ENCODE data around the gene HIVEP1.

HIVEP1 gene

GRCh38 chr6:12185081-12185673 is 173.1 kb downstream of the HIVEP1 start:
- TF ChIP-seq, protein P1, sequence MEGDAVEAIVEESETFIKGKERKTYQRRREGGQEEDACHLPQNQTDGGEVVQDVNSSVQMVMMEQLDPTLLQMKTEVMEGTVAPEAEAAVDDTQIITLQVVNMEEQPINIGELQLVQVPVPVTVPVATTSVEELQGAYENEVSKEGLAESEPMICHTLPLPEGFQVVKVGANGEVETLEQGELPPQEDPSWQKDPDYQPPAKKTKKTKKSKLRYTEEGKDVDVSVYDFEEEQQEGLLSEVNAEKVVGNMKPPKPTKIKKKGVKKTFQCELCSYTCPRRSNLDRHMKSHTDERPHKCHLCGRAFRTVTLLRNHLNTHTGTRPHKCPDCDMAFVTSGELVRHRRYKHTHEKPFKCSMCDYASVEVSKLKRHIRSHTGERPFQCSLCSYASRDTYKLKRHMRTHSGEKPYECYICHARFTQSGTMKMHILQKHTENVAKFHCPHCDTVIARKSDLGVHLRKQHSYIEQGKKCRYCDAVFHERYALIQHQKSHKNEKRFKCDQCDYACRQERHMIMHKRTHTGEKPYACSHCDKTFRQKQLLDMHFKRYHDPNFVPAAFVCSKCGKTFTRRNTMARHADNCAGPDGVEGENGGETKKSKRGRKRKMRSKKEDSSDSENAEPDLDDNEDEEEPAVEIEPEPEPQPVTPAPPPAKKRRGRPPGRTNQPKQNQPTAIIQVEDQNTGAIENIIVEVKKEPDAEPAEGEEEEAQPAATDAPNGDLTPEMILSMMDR (IDR thresholded peaks at IDR 0.05; ENCODE audit: low read depth, low read length): no peak
- H3K4me3 ChIP-seq (ENCODE audit: low read depth, low read length): no peak overlapping the region

- TF ChIP-seq, protein P1 (IDR thresholded peaks at IDR 0.05; ENCODE audit: low read depth, low read length): no peak
- no peak overlapping the region for H3K4me3 ChIP-seq (ENCODE audit: low read depth, low read length)
Observed at GRCh38 chr6:12186528-12186927, 174.4 kb downstream of the HIVEP1 start.

DNA sequence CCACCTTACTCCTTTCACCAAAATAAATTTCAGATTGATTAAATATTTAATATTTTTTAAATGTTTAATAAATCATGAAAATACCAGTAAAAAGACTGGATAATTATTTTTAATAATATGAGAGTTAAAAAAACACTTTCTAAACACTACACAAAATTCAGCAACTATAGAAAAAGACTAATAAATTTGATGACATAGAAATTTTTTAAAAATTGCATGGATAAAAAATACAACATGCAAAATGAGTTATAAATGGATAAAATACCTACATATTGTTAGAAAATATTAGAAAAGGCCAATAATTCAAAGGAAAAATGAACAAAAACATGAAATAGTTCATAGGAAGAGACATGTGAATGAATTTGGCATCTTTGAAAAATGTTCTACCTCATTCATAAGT is 177.0 kb downstream of the HIVEP1 start:
- TF ChIP-seq, protein P1 (IDR thresholded peaks at IDR 0.05; ENCODE audit: low read depth, low read length): no peak
- H3K4me3 ChIP-seq (ENCODE audit: low read depth, low read length): no peak overlapping the region

DNA sequence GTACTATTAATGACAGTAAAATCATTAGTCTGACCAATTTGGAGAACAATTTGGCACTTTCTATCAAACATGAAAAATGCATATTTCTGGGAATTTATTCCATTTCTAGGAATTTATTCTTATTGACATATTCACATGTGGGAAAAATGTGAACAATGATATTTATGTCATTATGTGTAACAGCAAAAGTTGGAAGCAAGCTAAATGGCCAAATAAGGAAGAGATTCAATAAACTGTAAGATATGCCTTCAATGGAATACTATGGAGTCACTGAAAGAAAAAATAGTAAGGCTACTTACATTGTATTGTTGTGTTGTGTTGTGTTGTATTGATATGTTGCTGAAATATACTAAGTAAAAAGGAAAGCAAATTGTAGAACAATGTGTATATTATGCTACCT is 177.5 kb downstream of the HIVEP1 start:
- H3K4me3 ChIP-seq (ENCODE audit: low read depth, low read length): no peak overlapping the region
- TF ChIP-seq, protein P1 (IDR thresholded peaks at IDR 0.05; ENCODE audit: low read depth, low read length): no peak

- H3K4me3 ChIP-seq (ENCODE audit: low read depth, low read length): no peak overlapping the region
- TF ChIP-seq, protein P1 (IDR thresholded peaks at IDR 0.05; ENCODE audit: low read depth, low read length): no peak
Observed at GRCh38 chr6:12190252-12190651, 178.1 kb downstream of the HIVEP1 start.

DNA sequence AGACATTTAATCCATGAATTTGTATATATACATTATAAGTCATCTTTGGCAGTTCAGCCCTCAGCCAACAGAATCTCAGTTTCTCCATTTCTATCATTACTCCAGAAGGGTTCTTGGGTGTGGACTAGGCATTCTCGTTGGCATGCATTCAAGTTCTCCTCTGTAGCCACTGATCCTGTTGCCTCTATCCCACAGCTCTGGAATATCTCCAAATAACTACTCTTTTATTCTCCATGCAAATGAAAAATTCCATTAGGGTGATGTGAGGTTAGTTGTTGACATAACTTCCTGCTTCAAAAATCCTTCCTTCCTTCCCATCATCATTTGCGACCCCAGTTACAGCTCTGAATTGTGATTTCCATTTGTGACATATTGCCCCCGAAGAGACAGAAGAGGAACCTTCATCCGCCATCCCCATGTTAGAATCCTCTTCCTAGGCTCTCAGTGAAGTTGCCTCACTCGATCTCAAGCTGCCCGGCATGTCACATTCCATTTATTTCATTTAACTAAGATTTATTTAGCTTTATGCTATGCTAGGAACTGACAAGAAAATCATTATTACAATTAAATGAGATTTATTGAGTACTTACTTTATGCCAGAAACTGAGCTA is 184.3 kb downstream of the HIVEP1 start:
- TF ChIP-seq, protein P1 (IDR thresholded peaks at IDR 0.05; ENCODE audit: low read depth, low read length): no peak
- H3K4me3 ChIP-seq (ENCODE audit: low read depth, low read length): no peak overlapping the region

DNA sequence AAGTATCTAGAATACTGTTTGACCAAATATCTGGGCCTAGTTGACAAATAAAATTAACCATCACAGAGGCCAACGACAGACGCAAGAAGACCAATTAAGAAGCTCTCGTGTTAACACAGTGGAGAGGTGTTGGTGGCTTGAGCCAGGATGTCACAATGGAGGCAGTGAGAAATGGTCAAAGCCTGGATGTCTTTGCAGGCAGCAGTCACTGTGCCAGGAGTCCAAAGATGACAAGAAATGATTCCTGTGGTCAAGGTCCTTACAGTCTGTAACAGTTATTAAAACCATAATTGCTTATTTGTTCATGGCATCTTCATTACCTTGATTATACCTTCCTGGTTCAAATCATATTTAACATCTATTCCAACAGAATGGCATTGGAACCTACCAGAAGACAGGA is 186.7 kb downstream of the HIVEP1 start:
- TF ChIP-seq, protein P1 (IDR thresholded peaks at IDR 0.05; ENCODE audit: low read depth, low read length): no peak
- H3K4me3 ChIP-seq (ENCODE audit: low read depth, low read length): no peak overlapping the region

Measured in WI38 (cell line).